K562 (cell line): ENCODE results near the gene AKAP13. TPM values are rescaled to one million over a fixed set of nuclear protein-coding genes. Genes with fewer than 3 reads are reported as not detected.

Experiments used
- ATAC-seq: fragments of 200-7000 bp; cut with Tn5 transposase; 3 replicates; pipeline ENCODE4 v1.9.1; 2020; ENCODE audit warnings: moderate library complexity
- BruUV-seq: library from RNA; stranded (reverse); fragments of 400-500 nt; replicated peaks from 2 replicates; lab custom pipeline; 2021; lab: Mats Ljungman, UMichigan
- CTCF ChIA-PET: fragments of 300-600 bp; formaldehyde crosslinking; extraction: SDS; loops from one replicate; lab custom pipeline; 2021; ENCODE audit warnings: low intra/inter-chr PET ratio; lab: Yijun Ruan, JAX
- POLR2A ChIA-PET: fragments of 300-600, 350-650 bp; sonication (Branson Sonifier 250); formaldehyde crosslinking; extraction: SDS; loops from one replicate; lab custom pipeline; 2021; ENCODE audit warnings: antibody characterized with exemption, inconsistent platforms; lab: Yijun Ruan, JAX
- DNase-seq, 4 experiments: peaks; one replicate each; pipeline versions ENCODE4 v3.0.0 to v3.0.0-alpha.2; 2011 to 2018; ENCODE audit warnings: low spot score in 3 of 4, mixed read lengths in 3 of 4; ENCODE audit errors: extremely low read depth in 1 of 4
- FAIRE-seq: peaks from 2 replicates; lab custom pipeline; 2011; peaks lifted over from hg19 to GRCh38; lab: Jason Lieb, UNC
- H2AFZ ChIP-seq: 2 replicates; pipeline ENCODE4 v1.6.0; 2011; ENCODE audit warnings: low read depth, low read length, control low read depth, inconsistent platforms
- H3K27ac ChIP-seq: fragments of 200-600 bp; 3 replicates; pipeline ENCODE4 v1.8.0; 2011; ENCODE audit warnings: low read depth, mild to moderate bottlenecking, control low read depth, inconsistent platforms, low read length, moderate library complexity, mixed read lengths; ENCODE audit errors: extremely low read depth
- H3K27me3 ChIP-seq, 2 experiments: fragments of 300-600 bp in 1 of 2; 2 replicates in 1 of 2; 3 replicates in 1 of 2; pipeline versions ENCODE4 v1.6.0 to v1.8.0; 2011; ENCODE audit warnings: inconsistent platforms in 2 of 2, low read length in 2 of 2, mild to moderate bottlenecking in 1 of 2, mixed read lengths in 1 of 2, moderate library complexity in 1 of 2; ENCODE audit not compliant: control insufficient read depth in 2 of 2, insufficient read depth in 2 of 2
- H3K36me3 ChIP-seq: fragments of 300-600 bp; 3 replicates; pipeline ENCODE4 v1.8.0; 2011; ENCODE audit warnings: mild to moderate bottlenecking, low read length, inconsistent platforms; ENCODE audit not compliant: control insufficient read depth, insufficient read depth
- H3K4me1 ChIP-seq, 2 experiments: fragments of 200-600 bp in 1 of 2; replicated peaks in 1 of 2; 2 replicates in 1 of 2; 3 replicates in 1 of 2; pipeline versions ENCODE4 v1.5.1 to v1.8.0; 2011; ENCODE audit warnings: inconsistent platforms in 2 of 2, low read length in 2 of 2, mild to moderate bottlenecking in 1 of 2, mixed read lengths in 1 of 2, moderate library complexity in 1 of 2; ENCODE audit not compliant: control insufficient read depth in 2 of 2, insufficient read depth in 2 of 2
- H3K4me2 ChIP-seq: 2 replicates; pipeline ENCODE4 v1.6.1; 2011; ENCODE audit warnings: low read length, control low read depth, inconsistent platforms, mixed read lengths; ENCODE audit not compliant: insufficient read depth
- H3K4me3 ChIP-seq: fragments of 200-600 bp; sonication (generic), shearing (Covaris generic); 2 replicates; pipeline ENCODE4 v1.5.1; 2016; ENCODE audit warnings: control low read depth, inconsistent platforms
- H3K79me2 ChIP-seq: fragments of 200-600 bp; 3 replicates; pipeline ENCODE4 v1.8.0; 2011; ENCODE audit warnings: low read length, inconsistent platforms; ENCODE audit not compliant: control insufficient read depth, insufficient read depth
- H3K9ac ChIP-seq, 2 experiments: 2 replicates each; pipeline versions ENCODE4 v1.6.0 to v1.6.1; 2011; ENCODE audit warnings: low read depth in 2 of 2, low read length in 2 of 2, control low read depth in 1 of 2, inconsistent platforms in 1 of 2, mild to moderate bottlenecking in 1 of 2, mixed read lengths in 1 of 2; ENCODE audit not compliant: insufficient read depth in 1 of 2
- H3K9me1 ChIP-seq: one replicate; pipeline ENCODE4 v1.6.0; 2011; ENCODE audit warnings: inconsistent platforms, mild to moderate bottlenecking, low read length, moderate library complexity; ENCODE audit not compliant: control insufficient read depth, insufficient read depth
- H3K9me3 ChIP-seq: replicated peaks from 2 replicates; pipeline ENCODE4 v1.5.1; 2011; ENCODE audit warnings: low read depth, low read length, inconsistent platforms; ENCODE audit not compliant: control insufficient read depth, insufficient read depth
- H4K20me1 ChIP-seq: replicated peaks from 2 replicates; pipeline ENCODE4 v1.6.1; 2011; ENCODE audit warnings: low read length, inconsistent platforms, mixed read lengths; ENCODE audit not compliant: control insufficient read depth, insufficient read depth
- ETV1 ChIP-seq: fragments of 450-650 bp; conservative IDR thresholded peaks from 2 replicates; pipeline ENCODE4 v1.6.1; 2016; ENCODE audit warnings: missing genetic modification characterization, control low read depth, low read depth, missing compliant biosample characterization
- NFE2L1 ChIP-seq: fragments of 450-650 bp; IDR thresholded peaks from 2 replicates; pipeline ENCODE4 v1.6.1; 2016; ENCODE audit warnings: missing genetic modification characterization, low read depth, mild to moderate bottlenecking, missing compliant biosample characterization, moderate library complexity, borderline replicate concordance
- POLR2B ChIP-seq: fragments of 450-650 bp; IDR thresholded peaks from 2 replicates; pipeline ENCODE4 v1.6.1; 2018; ENCODE audit warnings: low read depth; ENCODE audit not compliant: partially characterized antibody
- RBM34 ChIP-seq: fragments of 200-400 bp; formaldehyde crosslinking; IDR thresholded peaks from 2 replicates; pipeline ENCODE4 v1.6.1; 2018; ENCODE audit warnings: low read length, borderline replicate concordance; ENCODE audit not compliant: insufficient read depth
- TAF1 ChIP-seq: IDR thresholded peaks from 2 replicates; pipeline ENCODE4 v1.6.1; 2011; ENCODE audit warnings: mild to moderate bottlenecking, low read length, moderate library complexity; ENCODE audit not compliant: insufficient read depth, control insufficient read depth, severe bottlenecking; ENCODE audit errors: extremely low read depth
- WHSC1 ChIP-seq: IDR thresholded peaks from one replicate; pipeline ENCODE4 v1.6.1; 2012; ENCODE audit warnings: low read length, control low read depth, inconsistent platforms
- ZNF311 ChIP-seq: fragments of 250-450 bp; sonication (Bioruptor Pico); IDR thresholded peaks from 2 replicates; pipeline ENCODE4 v1.4.0; 2020; ENCODE audit warnings: mild to moderate bottlenecking, moderate library complexity
- whole genome bisulfite sequencing: fragments of 100-300 bp; shearing (Covaris generic); methylation state at CpG from one replicate; pipeline ENCODE4 v1.1.6; 2016; ENCODE audit warnings: low coverage, mixed read lengths; ENCODE audit not compliant: insufficient coverage; ENCODE audit errors: missing lambda C conversion rate; 5-methylcytosine and 5-hydroxymethylcytosine counted together
- in situ Hi-C: fragments of 300-500 bp; cut with MboI; formaldehyde crosslinking; loops from 4 replicates; pipeline ENCODE4 v1.15.0; 2018; ENCODE audit warnings: inconsistent platforms, mixed read lengths
- intact Hi-C: fragments of 100-400 bp; cut with micrococcal nuclease; formaldehyde crosslinking; loops from 2 replicates; pipeline ENCODE4 v1.14.2; 2022
- polyA plus RNA-seq, 8 experiments: library from polyadenylated mRNA; depleted of rRNA in 4 of 8; stranded (reverse) in 5 of 8; unstranded in 3 of 8; fragments of >200 nt; fragmentation: Nextera tagmentation in 2 of 8; fragmentation: Illumina TruSeq in 1 of 8; extraction: Ambion mirVana in 2 of 8; extraction: Trizol in 1 of 8; gene quantifications; 2 replicates each; pipeline versions ENCODE4 v1.2.1 to v1.2.3, GENCODE V29; 2011 to 2014; ENCODE audit warnings: inconsistent platforms in 1 of 8, missing spikeins in 1 of 8
- total RNA-seq, 7 experiments: library from RNA; depleted of rRNA in 6 of 7; stranded (reverse); fragments of >200 nt in 6 of 7; fragmentation: Illumina TruSeq in 2 of 7; extraction: Trizol in 2 of 7; gene quantifications; 2 replicates each; pipeline versions ENCODE4 v1.2.1 to v1.2.3, GENCODE V29; 2011 to 2021; ENCODE audit warnings: low replicate concordance in 1 of 7

The AKAP13 gene
- total and polyA plus RNA-seq, 9 of the 15 experiments (the other 6 are each of a cell fraction or from before 2014, with no cell fraction given): 0.03 to 1.7 (median 0.42) TPM

- Histone ChIP-seq H3K27me3 (peaks cover 8 to 46% of the 10 kb centered on the region in 2 experiments; a peak in 4 of 5 replicates), H3K79me2 (no peaks in the 10 kb centered on the region), H4K20me1 (0 out of 2 replicates have a peak, but pooled peaks cover 10% of the 10 kb centered on the region), H3K36me3 (no peaks in the 10 kb centered on the region), H3K4me1 (peaks cover 0 to 9% of the 10 kb centered on the region in 2 experiments; a peak in 2 of 5 replicates), H3K4me2 (no peak overlapping the region), H3K9ac (no peak overlapping the region), H3K4me3 (no peak overlapping the region), H3K9me3 (no peaks in the 10 kb centered on the region), H2AFZ (no peak overlapping the region), H3K9me1 (no peaks in the 10 kb centered on the region), H3K27ac (no peak overlapping the region)
- ChIA-PET POLR2A (interaction anchor here (1.1 to 1.2 kb wide), 2 partner anchors 14 to 18 kb away, joined by 3 read pairs; no protein-coding TSS in a partner anchor), CTCF (no interaction called here)
- 19% methylated on average over 4 of the region's 4 CpGs for WGBS
- TF ChIP-seq RBM34: no peak
- TF ChIP-seq NFE2L1 (tag): no peak
- no peak for TF ChIP-seq POLR2B
- no peak for TF ChIP-seq WHSC1
- no peak for TF ChIP-seq TAF1
- no peak for TF ChIP-seq ZNF311 (CRISPR knock-in tag)
- no peak for TF ChIP-seq ETV1 (tag)
- FAIRE-seq (no peak), DNase-seq (no peak), ATAC-seq (no peak)
- intact Hi-C loops: no loop called here
- BruUV-seq: no TSS peak
- in situ Hi-C loops: no loop called here
Measured at GRCh38 chr15:85792102-85792731, 411.8 kb downstream of the AKAP13 start.
